Upper lobe of left lung (tissue), 4 donors: ENCODE data around the gene IFIT1B.

Experiments used
- CTCF ChIP-seq, 6 experiments: fragments of 450-650 bp in 4 of 6; fragments of 200-600 bp in 2 of 6; sonication (generic) in 2 of 6; IDR thresholded peaks; one replicate each; pipeline ENCODE4 v1.5.1; 2016 to 2019; ENCODE audit warnings: antibody characterized with exemption in 6 of 6
- EP300 ChIP-seq, 4 donors: sonication (generic); formaldehyde crosslinking; IDR thresholded peaks; one replicate each; pipeline ENCODE4 v1.5.1; 2017; ENCODE audit warnings: antibody characterized with exemption in 4 of 4, control low read depth in 2 of 4
- POLR2A ChIP-seq, 4 donors: fragments of 450-650 bp; IDR thresholded peaks; one replicate each; pipeline ENCODE4 v1.5.1; 2016 to 2017; ENCODE audit warnings: antibody characterized with exemption in 4 of 4, mild to moderate bottlenecking in 2 of 4
- POLR2AphosphoS5 ChIP-seq, 2 donors: sonication (generic); formaldehyde crosslinking; IDR thresholded peaks; one replicate each; pipeline ENCODE4 v1.5.1; 2017; ENCODE audit warnings: antibody characterized with exemption in 2 of 2

DNA sequence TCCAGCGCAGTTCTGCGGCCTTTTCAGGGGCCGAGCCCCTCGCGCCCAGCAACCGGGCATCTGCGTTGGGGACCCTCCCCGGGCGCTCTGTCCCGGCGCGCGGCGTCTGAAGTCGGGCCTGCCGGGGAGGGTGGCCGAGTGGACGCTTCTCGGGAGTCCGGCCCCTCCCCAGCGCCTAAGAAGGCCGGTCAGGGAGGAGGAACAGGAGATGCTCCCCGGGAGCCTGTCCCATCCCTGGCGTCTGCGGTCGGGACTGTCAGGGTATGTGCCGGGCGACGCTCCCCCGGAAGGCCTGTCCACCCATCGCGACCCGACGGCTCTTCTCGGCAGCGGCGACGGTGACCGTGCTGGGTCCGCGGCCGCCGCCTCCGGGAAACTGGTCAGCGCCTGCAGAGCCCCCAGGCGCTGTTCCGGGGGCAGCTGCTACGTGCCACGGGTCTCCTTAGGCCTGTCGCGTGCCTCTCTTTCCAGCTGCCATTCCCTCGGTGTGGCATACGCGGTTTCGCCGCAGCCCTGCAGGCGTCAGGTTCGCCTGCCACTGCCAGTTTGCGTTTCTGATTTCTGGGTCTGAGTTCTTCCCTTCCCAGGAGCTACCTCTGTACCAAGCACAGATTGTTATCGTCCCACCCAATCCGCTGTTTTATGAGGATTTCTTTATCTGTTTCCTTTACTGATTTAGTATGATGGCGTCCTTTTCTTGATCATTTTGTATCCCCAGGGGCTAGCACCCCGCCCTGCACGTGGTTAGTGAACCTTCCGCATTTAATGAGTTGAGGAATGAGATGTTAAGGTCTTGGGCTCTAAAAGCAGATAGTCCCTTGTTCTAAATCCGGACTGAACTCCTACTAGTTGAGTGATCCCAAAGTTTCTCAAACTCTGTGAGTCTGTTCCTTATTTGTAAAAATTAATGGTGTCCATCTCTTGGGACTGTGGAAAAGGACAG is 37.3 kb downstream of the IFIT1B start:
- TF ChIP-seq CTCF (IDR thresholded peaks at IDR 0.05), result peak in 2 of 6 experiments; percentile 41 to 48
- peak in 1 of 2 donors; percentile 37 for TF ChIP-seq POLR2AphosphoS5 (IDR thresholded peaks at IDR 0.05)
- peak in 3 of 4 donors; percentile 4 to 17 (median 10) for TF ChIP-seq POLR2A (IDR thresholded peaks at IDR 0.05)
- no peak for TF ChIP-seq EP300 (IDR thresholded peaks at IDR 0.05)
